ENCODE measurements around the gene GPD1. TPM values are rescaled to one million over a fixed set of nuclear protein-coding genes. Genes with fewer than 3 reads are reported as not detected.

The GPD1 gene
- total RNA-seq, 1 experiment from 2014 or later: 1.6 TPM

- H2AFZ ChIP-seq (ENCODE audit: low read depth, low read length, poor library complexity, severe bottlenecking): no peak overlapping the region
- POLR2A ChIA-PET: no interaction called here
- BruUV-seq (replicated peaks): no TSS peak
- H3K27me3 ChIP-seq (ENCODE audit: insufficient read depth, low read length): no peaks in the 10 kb centered on the region
- H3K9me2 ChIP-seq (ENCODE audit: insufficient read depth): no peaks in the 10 kb centered on the region
- intact Hi-C loops (cut with micrococcal nuclease): no loop called here
- ATAC-seq: no peak
- no peak overlapping the region for H3K4me2 ChIP-seq (ENCODE audit: low read length)
- no peaks in the 10 kb centered on the region for H4K20me1 ChIP-seq (ENCODE audit: insufficient read depth)
- H3K4me1 ChIP-seq (ENCODE audit: control insufficient read depth in 1 of 2, insufficient read depth in 2 of 2, low read length in 2 of 2): peaks cover 22 to 26% of the 10 kb centered on the region in 2 experiments
- H3K27ac ChIP-seq (ENCODE audit: low read depth, low read length): no peak overlapping the region
- no peaks in the 10 kb centered on the region for H3K36me3 ChIP-seq (ENCODE audit: control insufficient read depth in 1 of 2, insufficient read depth in 2 of 2, low read length in 2 of 2)
- no peaks in the 10 kb centered on the region for H3K9me3 ChIP-seq (ENCODE audit: control insufficient read depth in 1 of 2, insufficient read depth in 1 of 2, low read depth in 1 of 2, low read length in 2 of 2)
- H3K79me2 ChIP-seq (ENCODE audit: insufficient read depth, low read length): no peaks in the 10 kb centered on the region
- RAD21 ChIA-PET (ENCODE audit: low non-redundant PET in 1 of 2, low total read pairs in 2 of 2, uncharacterized antibody in 2 of 2, unreplicated experiment in 2 of 2): no interaction called here
- TF ChIP-seq EZH2 (IDR thresholded peaks at IDR 0.05) (no peak), RAD21 (IDR thresholded peaks at IDR 0.05; ENCODE audit: low read depth) (no peak), MAX (IDR thresholded peaks at IDR 0.05) (no peak), POLR2AphosphoS5 (IDR thresholded peaks at IDR 0.05; ENCODE audit: low read depth, low read length) (no peak), ZBTB33 (IDR thresholded peaks at IDR 0.05; ENCODE audit: extremely low read depth, insufficient replicate concordance, low read length) (no peak), ZFX (IDR thresholded peaks at IDR 0.05) (no peak), REST (IDR thresholded peaks at IDR 0.05; ENCODE audit: low read depth) (no peak), POLR2A (IDR thresholded peaks at IDR 0.05; ENCODE audit: borderline replicate concordance, extremely low read depth, insufficient read depth, insufficient read length) (no peak)
- no peak overlapping the region for H3K4me3 ChIP-seq (replicated peaks in 1 of 2; ENCODE audit: low read depth in 1 of 2, low read length in 2 of 2)
- no peak for DNase-seq (ENCODE audit: low read depth, low spot score)
- no peak overlapping the region for H3K9ac ChIP-seq (ENCODE audit: low read length)
- CTCF ChIA-PET: no interaction called here
Measured at GRCh38 chr12:50105913-50106450, 2.2 kb downstream of the GPD1 start.

Data from HCT116 (cell line).